SJCRH30 (cell line): ENCODE data around the gene MSMO1. TPM values are rescaled to one million over a fixed set of nuclear protein-coding genes. Genes with fewer than 3 reads are reported as not detected.

ENCODE experiments used
- DNase-seq, 2 experiments: peaks; one replicate each; pipeline ENCODE4 v3.0.0-alpha.2; 2015 to 2020
- H3K27ac ChIP-seq: fragments of 250-450 bp; sonication (Bioruptor Pico); 2 replicates; pipeline ENCODE4 v1.5.1; 2020; ENCODE audit warnings: mild to moderate bottlenecking, moderate library complexity
- H3K27me3 ChIP-seq: fragments of 250-450 bp; sonication (Bioruptor Pico); 2 replicates; pipeline ENCODE4 v1.5.1; 2020; ENCODE audit warnings: mild to moderate bottlenecking, moderate library complexity
- H3K36me3 ChIP-seq: fragments of 250-450 bp; sonication (Bioruptor Pico); 2 replicates; pipeline ENCODE4 v1.5.1; 2020; ENCODE audit warnings: mild to moderate bottlenecking, moderate library complexity
- H3K4me1 ChIP-seq: fragments of 250-450 bp; sonication (Bioruptor Pico); 2 replicates; pipeline ENCODE4 v1.5.1; 2020; ENCODE audit warnings: mild to moderate bottlenecking, moderate library complexity
- H3K4me3 ChIP-seq: fragments of 250-450 bp; sonication (Bioruptor Pico); 2 replicates; pipeline ENCODE4 v1.5.1; 2020; ENCODE audit warnings: mild to moderate bottlenecking, moderate library complexity
- H3K9me3 ChIP-seq: fragments of 250-450 bp; sonication (Bioruptor Pico); replicated peaks from 2 replicates; pipeline ENCODE4 v1.5.1; 2020; ENCODE audit warnings: mild to moderate bottlenecking, moderate library complexity
- total RNA-seq: library from RNA; depleted of rRNA; stranded (reverse); fragments of >200 nt; shearing (Covaris generic); gene quantifications from 2 replicates; pipeline ENCODE4 v1.2.3, GENCODE V29; 2014

The MSMO1 gene
- total RNA-seq, 1 experiment from 2014 or later, result 44.6 TPM

GRCh38 chr4:165361810-165362209 lies 34.3 kb downstream of the MSMO1 start:
- Histone ChIP-seq H3K36me3 (no peaks in the 10 kb centered on the region), H3K27ac (no peak overlapping the region), H3K4me3 (no peak overlapping the region), H3K4me1 (no peaks in the 10 kb centered on the region), H3K9me3 (no peaks in the 10 kb centered on the region), H3K27me3 (no peaks in the 10 kb centered on the region)
- no peak for DNase-seq

- Histone ChIP-seq H3K9me3 (no peaks in the 10 kb centered on the region), H3K36me3 (no peaks in the 10 kb centered on the region), H3K27ac (no peak overlapping the region), H3K4me3 (no peak overlapping the region), H3K27me3 (no peaks in the 10 kb centered on the region), H3K4me1 (no peaks in the 10 kb centered on the region)
- DNase-seq, result no peak
These were observed 37.1 kb downstream of the MSMO1 start for GRCh38 chr4:165364452-165365080.

DNA sequence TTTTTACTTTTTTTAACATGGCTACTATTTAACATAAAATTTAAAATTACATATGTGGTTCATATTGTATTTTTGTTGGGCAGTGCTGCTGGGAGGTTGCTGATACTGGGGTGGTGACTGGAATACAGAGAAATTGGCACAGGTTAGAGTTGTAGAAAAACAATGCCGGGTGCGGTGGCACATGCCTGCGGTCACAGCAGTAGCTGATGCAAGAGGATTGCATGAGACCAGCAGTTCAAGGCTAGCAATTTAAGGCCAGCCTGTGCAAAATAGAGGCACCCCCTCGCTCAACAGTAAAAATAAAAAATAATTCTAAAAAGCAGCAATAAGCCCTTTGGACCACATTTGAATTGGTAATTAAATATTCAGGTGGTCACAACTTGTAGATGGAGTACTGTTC lies 39.6 kb downstream of the MSMO1 start:
- Histone ChIP-seq H3K27ac (no peak overlapping the region), H3K9me3 (no peaks in the 10 kb centered on the region), H3K36me3 (no peaks in the 10 kb centered on the region), H3K4me1 (no peaks in the 10 kb centered on the region), H3K27me3 (no peaks in the 10 kb centered on the region), H3K4me3 (no peak overlapping the region)
- DNase-seq, result no peak

DNA sequence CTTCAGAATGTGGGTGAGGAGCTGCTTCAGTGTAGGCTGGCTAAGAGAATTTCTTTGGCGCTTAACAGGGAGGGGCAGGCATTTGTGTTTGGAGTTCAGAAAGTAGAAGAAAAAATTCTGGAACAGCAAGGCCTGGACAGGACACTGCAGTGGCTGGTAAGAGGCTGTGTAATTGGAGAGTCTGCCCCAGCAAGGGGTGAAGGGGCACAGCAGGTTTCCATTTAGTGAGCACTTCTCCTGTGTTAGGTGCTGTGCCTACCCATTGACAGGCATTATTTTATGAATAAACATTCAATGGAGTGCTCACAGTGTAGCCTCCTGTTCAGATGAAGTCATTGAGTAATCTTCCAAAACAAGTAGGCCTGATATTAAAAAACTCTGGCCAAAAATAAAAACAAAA lies 40.6 kb downstream of the MSMO1 start:
- no peaks in the 10 kb centered on the region for H3K27me3 ChIP-seq
- no peaks in the 10 kb centered on the region for H3K4me1 ChIP-seq
- no peaks in the 10 kb centered on the region for H3K9me3 ChIP-seq
- DNase-seq, result no peak
- no peak overlapping the region for H3K4me3 ChIP-seq
- no peak overlapping the region for H3K27ac ChIP-seq
- no peaks in the 10 kb centered on the region for H3K36me3 ChIP-seq

- H3K4me3 ChIP-seq, result no peak overlapping the region
- no peaks in the 10 kb centered on the region for H3K36me3 ChIP-seq
- no peaks in the 10 kb centered on the region for H3K4me1 ChIP-seq
- no peaks in the 10 kb centered on the region for H3K27me3 ChIP-seq
- H3K27ac ChIP-seq, result no peak overlapping the region
- no peaks in the 10 kb centered on the region for H3K9me3 ChIP-seq
- no peak for DNase-seq
These were observed 41.1 kb downstream of the MSMO1 start for GRCh38 chr4:165368567-165368966.

GRCh38 chr4:165369522-165369921 lies 42.1 kb downstream of the MSMO1 start:
- Histone ChIP-seq H3K27ac (no peak overlapping the region), H3K4me1 (no peaks in the 10 kb centered on the region), H3K4me3 (no peak overlapping the region), H3K9me3 (no peaks in the 10 kb centered on the region), H3K36me3 (no peaks in the 10 kb centered on the region), H3K27me3 (no peaks in the 10 kb centered on the region)
- no peak for DNase-seq

DNA sequence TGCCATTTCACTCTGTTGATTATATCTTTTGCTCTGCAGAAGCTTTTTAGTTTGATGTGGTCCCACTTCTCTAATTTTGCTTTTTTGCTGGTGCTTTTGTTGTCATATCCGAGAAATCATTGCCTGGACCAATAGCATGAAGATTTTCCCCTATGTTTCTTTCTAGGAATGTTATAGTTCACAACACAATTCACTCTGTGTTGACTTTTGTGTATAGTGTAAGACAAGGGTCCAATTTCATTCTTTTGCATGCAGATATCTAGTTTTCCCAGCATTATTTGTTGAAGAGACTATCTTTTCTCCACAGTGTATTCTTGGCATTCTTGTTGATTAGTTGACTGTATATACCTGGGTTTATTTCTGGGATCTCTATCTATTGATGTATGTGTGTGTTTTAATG lies 43.1 kb downstream of the MSMO1 start:
- Histone ChIP-seq H3K27ac (no peak overlapping the region), H3K9me3 (no peaks in the 10 kb centered on the region)
- DNase-seq, result no peak

DNA sequence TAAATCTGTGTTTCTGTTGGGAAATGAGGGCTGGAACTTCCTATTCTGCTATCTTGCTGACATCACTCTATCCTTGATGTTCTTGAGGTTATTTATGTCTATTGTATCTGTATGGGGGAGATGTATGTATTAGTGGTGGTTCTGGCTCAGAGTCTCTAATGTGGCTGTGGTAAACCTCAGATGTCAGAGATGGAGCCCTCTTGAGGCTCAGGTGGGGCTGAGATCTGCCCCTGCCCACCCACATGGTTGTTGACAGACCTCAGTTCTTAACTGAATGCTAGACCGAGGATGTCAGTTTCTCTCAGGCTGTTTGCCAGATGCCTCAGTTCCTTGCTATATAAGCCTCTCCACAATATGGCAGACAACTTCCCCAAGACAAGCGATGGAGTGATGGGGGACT lies 48.0 kb downstream of the MSMO1 start:
- no peaks in the 10 kb centered on the region for H3K4me1 ChIP-seq
- no peak overlapping the region for H3K4me3 ChIP-seq
- H3K27ac ChIP-seq, result no peak overlapping the region
- H3K27me3 ChIP-seq, result no peaks in the 10 kb centered on the region
- no peaks in the 10 kb centered on the region for H3K9me3 ChIP-seq
- H3K36me3 ChIP-seq, result no peaks in the 10 kb centered on the region
- no peak for DNase-seq

More for the DNA sequence above, 43.1 kb downstream of the MSMO1 start:
- H3K4me1 ChIP-seq, result no peaks in the 10 kb centered on the region
- H3K36me3 ChIP-seq, result no peaks in the 10 kb centered on the region
- no peaks in the 10 kb centered on the region for H3K27me3 ChIP-seq
- H3K4me3 ChIP-seq, result no peak overlapping the region

DNA sequence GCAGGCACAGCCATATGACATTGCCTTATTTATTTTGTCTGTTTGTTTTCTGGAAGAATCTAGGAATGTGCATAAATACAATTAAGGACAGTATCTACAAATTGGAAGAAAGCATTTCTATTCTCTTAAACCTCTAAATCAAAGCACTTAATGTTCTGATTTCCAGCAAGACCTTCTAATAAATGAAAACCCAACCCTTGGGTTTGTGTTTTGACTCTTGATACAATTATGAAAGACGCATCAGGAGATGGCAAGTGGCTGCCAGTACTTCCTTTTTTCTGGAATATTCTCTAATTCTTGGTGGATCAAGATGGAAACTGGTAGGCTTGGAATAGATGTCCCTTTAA lies 50.9 kb downstream of the MSMO1 start:
- H3K4me3 ChIP-seq, result no peak overlapping the region
- H3K27me3 ChIP-seq, result no peaks in the 10 kb centered on the region
- no peak for DNase-seq
- H3K36me3 ChIP-seq, result no peaks in the 10 kb centered on the region
- H3K9me3 ChIP-seq, result no peaks in the 10 kb centered on the region
- no peak overlapping the region for H3K27ac ChIP-seq
- H3K4me1 ChIP-seq, result no peaks in the 10 kb centered on the region

- DNase-seq, result no peak
- Histone ChIP-seq H3K4me3 (no peak within 1 kb of the TSS), H3K27ac (no peak within 1 kb of the TSS)
These were observed 51.5 kb downstream of the MSMO1 start, which contains the start of gene CPE for GRCh38 chr4:165378745-165379677. TSS of gene CPE (plus strand) at chr4:165379008. CDS start at chr4:165379222, 214 bp downstream.

GRCh38 chr4:165379678-165380064 lies 52.2 kb downstream of the MSMO1 start:
- no peaks in the 10 kb centered on the region for H3K9me3 ChIP-seq
- H3K27ac ChIP-seq, result no peak overlapping the region
- H3K36me3 ChIP-seq, result no peaks in the 10 kb centered on the region
- H3K4me3 ChIP-seq, result no peak overlapping the region
- H3K4me1 ChIP-seq, result no peaks in the 10 kb centered on the region
- H3K27me3 ChIP-seq, result no peaks in the 10 kb centered on the region
- DNase-seq, result no peak

More at GRCh38 chr4:165378745-165379677, 51.5 kb downstream of the MSMO1 start, which contains the start of gene CPE:
- no peaks in the 10 kb centered on the region for H3K9me3 ChIP-seq
- no peaks in the 10 kb centered on the region for H3K27me3 ChIP-seq
- no peaks in the 10 kb centered on the region for H3K36me3 ChIP-seq
- no peaks in the 10 kb centered on the region for H3K4me1 ChIP-seq

GRCh38 chr4:165380805-165381204 lies 53.3 kb downstream of the MSMO1 start:
- H3K4me1 ChIP-seq, result no peaks in the 10 kb centered on the region
- H3K27ac ChIP-seq, result no peak overlapping the region
- H3K9me3 ChIP-seq, result no peaks in the 10 kb centered on the region
- H3K4me3 ChIP-seq, result no peak overlapping the region
- no peaks in the 10 kb centered on the region for H3K36me3 ChIP-seq
- no peak for DNase-seq
- no peaks in the 10 kb centered on the region for H3K27me3 ChIP-seq

DNA sequence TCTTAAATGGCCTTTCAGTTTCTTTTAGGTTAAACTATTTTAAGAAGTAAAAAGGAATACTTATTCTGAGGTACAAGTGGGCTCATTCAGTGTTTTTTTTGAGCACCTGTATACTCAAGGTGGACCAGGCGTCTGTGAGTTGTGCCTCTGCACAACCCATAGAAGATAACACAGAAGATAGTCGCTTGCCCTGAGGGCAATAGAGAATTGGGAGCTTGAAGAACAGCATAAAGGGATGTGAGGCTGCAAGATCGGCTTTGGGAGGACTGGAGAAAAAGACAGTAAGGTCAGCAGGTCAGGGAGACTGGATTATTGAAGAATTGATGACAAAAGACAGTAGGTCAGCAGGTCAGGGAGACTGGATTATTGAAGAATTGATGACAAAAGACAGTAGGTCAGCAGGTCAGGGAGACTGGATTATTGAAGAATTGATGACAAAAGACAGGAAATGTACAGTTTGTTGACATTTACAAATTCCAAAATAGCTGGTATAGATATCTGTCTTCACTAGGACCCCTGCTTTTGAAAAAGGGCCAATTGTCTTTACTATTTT lies 54.4 kb downstream of the MSMO1 start:
- no peak overlapping the region for H3K27ac ChIP-seq
- no peaks in the 10 kb centered on the region for H3K36me3 ChIP-seq
- no peaks in the 10 kb centered on the region for H3K4me1 ChIP-seq
- no peaks in the 10 kb centered on the region for H3K27me3 ChIP-seq
- DNase-seq, result no peak
- no peaks in the 10 kb centered on the region for H3K9me3 ChIP-seq
- no peak overlapping the region for H3K4me3 ChIP-seq

DNA sequence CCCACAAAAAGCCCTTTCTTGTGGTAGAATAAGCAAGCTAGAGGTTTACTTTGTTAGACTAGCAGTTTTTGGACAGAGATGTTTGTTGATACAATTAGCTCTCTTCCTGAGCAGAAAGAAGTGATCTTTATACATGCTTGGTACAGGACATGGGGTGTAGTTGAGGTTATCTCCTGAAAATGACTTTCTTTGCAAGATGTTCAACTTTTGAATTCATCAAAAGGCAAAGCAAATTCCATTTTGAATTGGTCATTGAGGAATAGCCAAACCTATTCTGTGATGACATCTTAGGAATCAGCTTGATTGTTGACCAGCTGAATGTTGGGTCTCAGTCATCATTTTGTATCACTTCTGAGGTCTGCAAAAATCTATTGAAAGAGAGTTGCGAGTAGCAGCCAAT lies 55.2 kb downstream of the MSMO1 start:
- DNase-seq, result no peak
- Histone ChIP-seq H3K4me1 (no peaks in the 10 kb centered on the region), H3K27ac (no peak overlapping the region)

DNA sequence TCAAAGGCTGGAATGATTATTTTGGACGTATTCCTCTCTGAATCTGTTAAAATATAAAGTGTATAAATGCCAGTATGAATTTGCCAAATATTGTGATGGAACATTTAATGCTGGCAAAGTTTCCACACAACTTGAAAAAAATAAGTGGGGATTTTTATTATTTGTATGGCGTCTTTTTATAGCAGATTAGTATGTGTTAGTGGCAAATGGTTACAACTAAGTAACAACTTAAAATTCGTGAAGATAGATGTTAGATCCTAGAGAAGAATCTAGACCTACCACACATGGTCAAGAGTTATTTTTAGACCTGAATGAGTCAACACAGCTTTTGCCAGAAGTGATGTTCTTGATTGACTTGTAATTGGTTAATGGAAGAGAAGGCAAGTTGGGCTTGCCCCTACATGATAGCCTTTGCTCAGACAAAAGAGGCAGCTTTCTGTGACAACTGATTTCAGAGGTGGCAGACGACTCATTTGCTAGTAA lies 56.2 kb downstream of the MSMO1 start:
- no peaks in the 10 kb centered on the region for H3K27me3 ChIP-seq
- no peak for DNase-seq
- H3K27ac ChIP-seq, result no peak overlapping the region
- no peaks in the 10 kb centered on the region for H3K9me3 ChIP-seq
- H3K36me3 ChIP-seq, result no peaks in the 10 kb centered on the region
- H3K4me3 ChIP-seq, result no peak overlapping the region
- no peaks in the 10 kb centered on the region for H3K4me1 ChIP-seq

More for the DNA sequence above, 55.2 kb downstream of the MSMO1 start:
- no peaks in the 10 kb centered on the region for H3K27me3 ChIP-seq
- H3K36me3 ChIP-seq, result no peaks in the 10 kb centered on the region
- no peaks in the 10 kb centered on the region for H3K9me3 ChIP-seq
- H3K4me3 ChIP-seq, result no peak overlapping the region
